ENCODE results near the gene CEP152.

DNA sequence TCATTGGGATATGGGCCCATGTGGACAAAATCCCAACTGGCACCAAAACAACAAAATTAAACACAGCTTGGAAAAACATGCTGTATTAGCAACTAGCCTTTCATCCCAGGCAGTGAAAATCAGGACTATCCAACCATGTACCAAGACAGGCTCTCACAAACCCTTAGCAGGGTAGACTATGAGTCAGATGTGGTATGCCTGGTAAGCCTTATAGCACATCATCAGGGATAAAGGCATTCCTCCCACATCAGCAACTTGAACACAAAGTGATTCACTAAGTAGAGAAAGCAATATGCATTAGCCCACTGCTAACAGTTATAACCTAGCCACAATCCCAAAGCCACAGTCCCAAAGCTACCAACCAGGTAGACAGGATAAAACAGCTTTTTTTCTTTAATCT lies 8.0 kb downstream of the CEP152 start:
- TF ChIP-seq, protein P1, sequence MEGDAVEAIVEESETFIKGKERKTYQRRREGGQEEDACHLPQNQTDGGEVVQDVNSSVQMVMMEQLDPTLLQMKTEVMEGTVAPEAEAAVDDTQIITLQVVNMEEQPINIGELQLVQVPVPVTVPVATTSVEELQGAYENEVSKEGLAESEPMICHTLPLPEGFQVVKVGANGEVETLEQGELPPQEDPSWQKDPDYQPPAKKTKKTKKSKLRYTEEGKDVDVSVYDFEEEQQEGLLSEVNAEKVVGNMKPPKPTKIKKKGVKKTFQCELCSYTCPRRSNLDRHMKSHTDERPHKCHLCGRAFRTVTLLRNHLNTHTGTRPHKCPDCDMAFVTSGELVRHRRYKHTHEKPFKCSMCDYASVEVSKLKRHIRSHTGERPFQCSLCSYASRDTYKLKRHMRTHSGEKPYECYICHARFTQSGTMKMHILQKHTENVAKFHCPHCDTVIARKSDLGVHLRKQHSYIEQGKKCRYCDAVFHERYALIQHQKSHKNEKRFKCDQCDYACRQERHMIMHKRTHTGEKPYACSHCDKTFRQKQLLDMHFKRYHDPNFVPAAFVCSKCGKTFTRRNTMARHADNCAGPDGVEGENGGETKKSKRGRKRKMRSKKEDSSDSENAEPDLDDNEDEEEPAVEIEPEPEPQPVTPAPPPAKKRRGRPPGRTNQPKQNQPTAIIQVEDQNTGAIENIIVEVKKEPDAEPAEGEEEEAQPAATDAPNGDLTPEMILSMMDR (IDR thresholded peaks at IDR 0.05), result no peak
- no peak for TF ChIP-seq EZH2 (IDR thresholded peaks at IDR 0.05; ENCODE audit: borderline replicate concordance, insufficient read depth, low read depth, low read length, poor library complexity, severe bottlenecking)

All from B cell (primary cell).